Measurements from ENCODE around the gene NFKBIA.
"Not testable (repeated sequence)": the region's sequence is repeated elsewhere in the genome, so short reads cannot be mapped to it uniquely, and the experiment has no call there.

- TF ChIP-seq CTCF (IDR thresholded peaks at IDR 0.05; ENCODE audit: low read depth, low read length); EZH2phosphoT487 (IDR thresholded peaks at IDR 0.05; ENCODE audit: low read depth): not testable (repeated sequence)
Observed at GRCh38 chr14:35373208-35373607, 31.3 kb downstream of the NFKBIA start.

Data from OCI-LY3 (cell line).